Naive thymus-derived CD8-positive, alpha-beta T cell (primary cell): ENCODE measurements around the gene GLI1. TPM values are rescaled to one million over a fixed set of nuclear protein-coding genes. Genes with fewer than 3 reads are reported as not detected.
A peak's percentile ranks its signal among the peaks of the same experiment; 100 is the strongest.

Source experiments
- ATAC-seq, 2 donors: fragments of 150-1000 bp; cut with Tn5 transposase in 1 of 2; sonication (Bioruptor Pico), chemical (Tn5 transposase) in 1 of 2; 1 replicate in 1 of 2; 2 replicates in 1 of 2; pipeline ENCODE4 v1.10.0; 2021; ENCODE audit warnings: mild to moderate bottlenecking in 2 of 2, moderate library complexity in 2 of 2
- POLR2A ChIA-PET: fragments of 350-600 bp; sonication (Branson Sonifier 250); formaldehyde crosslinking; loops from one replicate; lab custom pipeline; 2021; ENCODE audit warnings: antibody characterized with exemption; lab: Charles Lee
- DNase-seq, 10 donors: peaks; one replicate each; pipeline versions ENCODE4 v3.0.0 to v3.0.0-alpha.2; 2020 to 2022
- H3K27ac Mint-ChIP-seq, 10 donors: one replicate each; pipeline ENCODE4 v1.8.0; 2020 to 2022; ENCODE audit warnings: mild to moderate bottlenecking in 10 of 10, mixed read lengths in 10 of 10, moderate library complexity in 4 of 10, inconsistent platforms in 1 of 10
- H3K27me3 Mint-ChIP-seq, 5 donors: one replicate each; pipeline ENCODE4 v1.8.0; 2021 to 2022; ENCODE audit warnings: mixed read lengths in 5 of 5
- H3K36me3 Mint-ChIP-seq, 3 donors: one replicate each; pipeline ENCODE4 v1.8.0; 2020 to 2022; ENCODE audit warnings: mixed read lengths in 3 of 3, mild to moderate bottlenecking in 2 of 3, inconsistent platforms in 1 of 3
- H3K4me1 Mint-ChIP-seq, 4 donors: one replicate each; pipeline ENCODE4 v1.8.0; 2021 to 2022; ENCODE audit warnings: mixed read lengths in 4 of 4
- H3K4me3 Mint-ChIP-seq, 10 donors: one replicate each; pipeline ENCODE4 v1.8.0; 2020 to 2022; ENCODE audit warnings: mild to moderate bottlenecking in 10 of 10, mixed read lengths in 10 of 10, moderate library complexity in 6 of 10, inconsistent platforms in 1 of 10
- H3K9me3 Mint-ChIP-seq, 9 donors: one replicate each; pipeline ENCODE4 v1.8.0; 2020 to 2022; ENCODE audit warnings: mixed read lengths in 9 of 9, mild to moderate bottlenecking in 3 of 9, inconsistent platforms in 1 of 9, moderate library complexity in 1 of 9
- polyA plus RNA-seq, 3 donors: library from polyadenylated mRNA; unstranded; fragments of 300-500 nt; fragmentation: Illumina TruSeq; gene quantifications; one replicate each; pipeline ENCODE4 v1.2.3, GENCODE V29; 2021
- total RNA-seq, 8 experiments: library from RNA in 2 of 8; stranded (reverse) in 2 of 8; gene quantifications; one replicate each; pipeline ENCODE4 v1.2.3 and lab custom pipeline; 2021 to 2026

GLI1 gene
- total and polyA plus RNA-seq, 5 experiments from 2014 or later = 1.9 to 2.7 TPM; not detected in 3

GRCh38 chr12:57464569-57464968 lies 5.0 kb downstream of the GLI1 start:
- H3K36me3 Mint-ChIP-seq = peaks cover 0 to 22% (median 5%) of the 10 kb centered on the region in 3 donors
- POLR2A ChIA-PET = interaction anchor here (2.1 to 7.5 kb wide), 2 partner anchors 15 to 55 kb away, joined by 5 to 133 read pairs; partner anchors contain the start of genes ARHGAP9 and DDIT3
- H3K27ac Mint-ChIP-seq = peak overlapping the region in 5 of 10 donors; percentile 43 to 68 (median 63)
- H3K27me3 Mint-ChIP-seq = peaks cover 0 to 3% (median 0%) of the 10 kb centered on the region in 5 donors
- no peak for ATAC-seq
- no peak overlapping the region for H3K4me3 Mint-ChIP-seq
- DNase-seq = no peak
- peaks cover 30 to 56% (median 39%) of the 10 kb centered on the region in 4 donors for H3K4me1 Mint-ChIP-seq
- H3K9me3 Mint-ChIP-seq = no peaks in the 10 kb centered on the region

DNA sequence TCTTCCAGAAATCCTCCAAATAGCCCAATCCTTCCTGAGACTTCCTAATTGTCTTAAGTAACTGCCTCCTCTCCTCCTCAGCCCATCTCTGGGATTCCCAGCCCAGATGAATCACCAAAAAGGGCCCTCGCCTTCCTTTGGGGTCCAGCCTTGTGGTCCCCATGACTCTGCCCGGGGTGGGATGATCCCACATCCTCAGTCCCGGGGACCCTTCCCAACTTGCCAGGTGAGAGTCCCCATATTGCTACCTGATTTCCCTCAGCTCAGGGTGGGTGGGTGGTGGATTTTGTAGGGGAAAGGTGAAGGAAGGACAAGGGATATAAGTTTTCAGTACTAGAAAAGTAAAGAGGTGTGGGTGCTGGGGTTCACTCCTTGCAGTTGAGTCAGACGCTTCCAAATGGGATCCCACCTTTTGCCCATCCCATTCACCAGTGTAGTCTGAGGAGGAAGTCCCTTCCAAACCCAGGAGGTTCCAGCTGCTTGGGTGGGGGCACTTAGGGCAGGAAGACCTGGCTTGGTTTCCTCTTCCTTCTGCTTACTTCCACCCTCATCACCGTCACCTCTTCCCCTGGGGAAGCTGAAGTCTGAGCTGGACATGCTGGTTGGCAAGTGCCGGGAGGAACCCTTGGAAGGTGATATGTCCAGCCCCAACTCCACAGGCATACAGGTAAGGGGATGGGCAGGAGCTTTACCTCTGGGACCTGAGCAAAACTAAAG lies 5.6 kb downstream of the GLI1 start:
- POLR2A ChIA-PET = interaction anchor here (0.6 to 2.1 kb wide), 4 partner anchors 11 to 54 kb away, joined by 3 to 20 read pairs (median 4); partner anchors contain the start of gene DDIT3
- Mint-ChIP-seq H3K4me1 (peaks cover 28 to 50% (median 41%) of the 10 kb centered on the region in 4 donors), H3K27me3 (peaks cover 0 to 3% (median 0%) of the 10 kb centered on the region in 5 donors), H3K27ac (peak overlapping the region in 9 of 10 donors; percentile 24 to 91 (median 68)), H3K9me3 (no peaks in the 10 kb centered on the region), H3K4me3 (no peak overlapping the region), H3K36me3 (peaks cover 0 to 25% (median 5%) of the 10 kb centered on the region in 3 donors)
- no peak for ATAC-seq
- DNase-seq = no peak

DNA sequence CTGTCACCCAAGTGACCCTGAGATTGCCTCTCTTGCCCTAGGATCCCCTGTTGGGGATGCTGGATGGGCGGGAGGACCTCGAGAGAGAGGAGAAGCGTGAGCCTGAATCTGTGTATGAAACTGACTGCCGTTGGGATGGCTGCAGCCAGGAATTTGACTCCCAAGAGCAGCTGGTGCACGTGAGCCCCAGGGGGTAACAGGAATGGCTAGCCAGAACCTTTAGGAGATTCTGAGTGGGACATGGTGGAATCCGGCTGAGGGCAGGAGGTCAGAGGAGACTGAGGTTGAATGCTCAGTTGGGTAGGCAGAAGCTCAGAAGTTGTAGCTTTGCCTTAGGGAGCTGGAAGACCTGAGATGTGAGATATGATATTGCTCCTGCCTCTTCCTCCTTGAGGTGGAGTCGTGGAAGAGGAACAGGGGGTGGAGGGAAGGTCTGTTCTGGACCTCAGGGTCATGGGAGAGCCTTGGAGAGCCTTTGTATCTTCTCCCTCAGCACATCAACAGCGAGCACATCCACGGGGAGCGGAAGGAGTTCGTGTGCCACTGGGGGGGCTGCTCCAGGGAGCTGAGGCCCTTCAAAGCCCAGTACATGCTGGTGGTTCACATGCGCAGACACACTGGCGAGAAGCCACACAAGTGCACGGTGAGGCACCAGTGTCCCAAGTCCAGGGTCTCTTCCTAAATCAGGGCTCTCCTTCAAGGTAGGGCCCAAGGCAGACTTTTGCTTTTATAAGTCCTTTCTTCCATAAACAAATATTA lies 6.3 kb downstream of the GLI1 start:
- peaks cover 0 to 30% (median 5%) of the 10 kb centered on the region in 3 donors for H3K36me3 Mint-ChIP-seq
- peaks cover 0 to 2% (median 0%) of the 10 kb centered on the region in 5 donors for H3K27me3 Mint-ChIP-seq
- ATAC-seq (no peak), DNase-seq (no peak)
- H3K27ac Mint-ChIP-seq = peak overlapping the region; percentile 9 to 91 (median 78)
- POLR2A ChIA-PET = interaction anchor here (0.9 to 1.5 kb wide), 2 partner anchors 10 to 13 kb away, joined by 3 to 20 read pairs; no protein-coding TSS in a partner anchor
- H3K9me3 Mint-ChIP-seq = no peaks in the 10 kb centered on the region
- no peak overlapping the region for H3K4me3 Mint-ChIP-seq
- peaks cover 24 to 43% (median 37%) of the 10 kb centered on the region in 4 donors for H3K4me1 Mint-ChIP-seq

GRCh38 chr12:57467212-57467874 lies 7.8 kb downstream of the GLI1 start:
- ATAC-seq = no peak
- DNase-seq = no peak
- POLR2A ChIA-PET = interaction anchor here (0.5 kb wide), 1 partner anchor 249 kb away, joined by 5 read pairs; no protein-coding TSS in a partner anchor
- peaks cover 0 to 2% (median 0%) of the 10 kb centered on the region in 5 donors for H3K27me3 Mint-ChIP-seq
- H3K36me3 Mint-ChIP-seq = peaks cover 0 to 44% (median 5%) of the 10 kb centered on the region in 3 donors
- peak overlapping the region in 9 of 10 donors; percentile 41 to 85 (median 62) for H3K27ac Mint-ChIP-seq
- H3K4me3 Mint-ChIP-seq = no peak overlapping the region
- no peaks in the 10 kb centered on the region for H3K9me3 Mint-ChIP-seq
- peaks cover 22 to 47% (median 38%) of the 10 kb centered on the region in 4 donors for H3K4me1 Mint-ChIP-seq

GRCh38 chr12:57467915-57468314 lies 8.3 kb downstream of the GLI1 start:
- peak in 1 of 2 donors; percentile 5 for ATAC-seq
- H3K9me3 Mint-ChIP-seq = no peaks in the 10 kb centered on the region
- no peak for DNase-seq
- peaks cover 18 to 47% (median 38%) of the 10 kb centered on the region in 4 donors for H3K4me1 Mint-ChIP-seq
- H3K27me3 Mint-ChIP-seq = no peaks in the 10 kb centered on the region
- peaks cover 0 to 50% (median 7%) of the 10 kb centered on the region in 3 donors for H3K36me3 Mint-ChIP-seq
- H3K27ac Mint-ChIP-seq = peak overlapping the region in 9 of 10 donors; percentile 63 to 90 (median 76)
- no peak overlapping the region for H3K4me3 Mint-ChIP-seq
- POLR2A ChIA-PET = interaction anchor here (0.5 kb wide), 1 partner anchor 248 kb away, joined by 5 read pairs; no protein-coding TSS in a partner anchor

DNA sequence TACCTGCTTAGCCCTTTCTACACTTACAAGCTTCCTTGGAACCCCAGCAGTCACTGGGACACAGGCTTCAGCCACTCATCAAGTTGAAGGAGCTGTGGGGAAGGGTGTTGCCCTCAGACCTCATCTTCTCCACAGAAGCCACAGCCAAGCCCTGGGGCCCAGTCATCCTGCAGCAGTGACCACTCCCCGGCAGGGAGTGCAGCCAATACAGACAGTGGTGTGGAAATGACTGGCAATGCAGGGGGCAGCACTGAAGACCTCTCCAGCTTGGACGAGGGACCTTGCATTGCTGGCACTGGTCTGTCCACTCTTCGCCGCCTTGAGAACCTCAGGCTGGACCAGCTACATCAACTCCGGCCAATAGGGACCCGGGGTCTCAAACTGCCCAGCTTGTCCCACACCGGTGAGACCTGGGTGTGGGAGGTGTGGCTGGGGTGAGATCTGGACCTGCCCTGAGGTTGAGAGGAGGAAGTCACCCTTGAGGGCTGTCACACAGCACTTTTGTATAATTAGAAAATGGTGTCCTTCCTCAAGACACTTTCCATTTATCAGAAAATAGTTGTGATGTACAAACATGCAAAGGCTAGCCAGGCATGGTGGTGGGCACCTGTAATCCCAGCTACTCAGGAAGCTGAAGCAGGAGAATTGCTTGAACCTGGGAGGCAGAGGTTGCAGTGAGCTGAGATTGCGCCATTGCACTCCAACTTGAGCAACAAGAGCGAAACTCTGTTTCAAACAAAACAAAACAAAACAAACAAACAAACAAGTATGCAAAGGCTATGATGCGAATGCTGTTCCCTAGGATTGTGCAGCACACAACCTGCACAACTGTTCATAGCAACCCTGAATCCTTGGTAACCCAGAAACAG lies 9.9 kb downstream of the GLI1 start:
- Mint-ChIP-seq H3K9me3 (no peaks in the 10 kb centered on the region), H3K4me3 (no peak overlapping the region), H3K27me3 (no peaks in the 10 kb centered on the region), H3K27ac (peak overlapping the region in 8 of 10 donors; percentile 25 to 85 (median 58)), H3K4me1 (peaks cover 30 to 61% (median 47%) of the 10 kb centered on the region in 4 donors), H3K36me3 (peaks cover 5 to 66% (median 11%) of the 10 kb centered on the region in 3 donors)
- no peak for ATAC-seq
- POLR2A ChIA-PET = interaction anchor here (0.9 to 1.5 kb wide), 4 partner anchors 8 to 11 kb away, joined by 3 to 5 read pairs (median 4); partner anchors contain the start of gene GLI1
- no peak for DNase-seq

GRCh38 chr12:57470286-57470969 lies 10.8 kb downstream of the GLI1 start:
- POLR2A ChIA-PET = interaction anchor here (0.6 to 1.5 kb wide), 4 partner anchors 9 to 268 kb away, joined by 4 to 5 read pairs (median 4); partner anchors contain the start of genes AGAP2 and GLI1
- no peaks in the 10 kb centered on the region for H3K9me3 Mint-ChIP-seq
- peaks cover 34 to 63% (median 54%) of the 10 kb centered on the region in 4 donors for H3K4me1 Mint-ChIP-seq
- DNase-seq (no peak), ATAC-seq (no peak)
- H3K36me3 Mint-ChIP-seq = peaks cover 5 to 74% (median 12%) of the 10 kb centered on the region in 3 donors
- no peaks in the 10 kb centered on the region for H3K27me3 Mint-ChIP-seq
- peak overlapping the region in 3 of 10 donors; percentile 25 to 68 (median 63) for H3K27ac Mint-ChIP-seq
- H3K4me3 Mint-ChIP-seq = no peak overlapping the region

GRCh38 chr12:57470970-57471656 lies 11.5 kb downstream of the GLI1 start:
- no peak for ATAC-seq

GRCh38 chr12:57471661-57472060 lies 12.1 kb downstream of the GLI1 start:
- Mint-ChIP-seq H3K9me3 (no peaks in the 10 kb centered on the region), H3K36me3 (peaks cover 5 to 82% (median 15%) of the 10 kb centered on the region in 3 donors), H3K27me3 (no peaks in the 10 kb centered on the region), H3K27ac (peak overlapping the region; percentile 63 to 88 (median 74)), H3K4me3 (peak overlapping the region in 1 of 10 donors; percentile 7), H3K4me1 (peaks cover 34 to 71% (median 62%) of the 10 kb centered on the region in 4 donors)
- POLR2A ChIA-PET = interaction anchor here (0.5 to 4.7 kb wide), 5 partner anchors 10 to 1642 kb away, joined by 3 to 25 read pairs (median 3); partner anchors contain the start of gene DNAJC14
- DNase-seq (no peak), ATAC-seq (no peak)

More at GRCh38 chr12:57470970-57471656, 11.5 kb downstream of the GLI1 start:
- Mint-ChIP-seq H3K27me3 (no peaks in the 10 kb centered on the region), H3K4me3 (no peak overlapping the region), H3K9me3 (no peaks in the 10 kb centered on the region), H3K27ac (peak overlapping the region in 8 of 10 donors; percentile 63 to 87 (median 70)), H3K4me1 (peaks cover 29 to 68% (median 57%) of the 10 kb centered on the region in 4 donors), H3K36me3 (peaks cover 5 to 78% (median 12%) of the 10 kb centered on the region in 3 donors)
- POLR2A ChIA-PET = interaction anchor here (0.5 to 4.7 kb wide), 5 partner anchors 9 to 370 kb away, joined by 3 to 25 read pairs (median 4); partner anchors contain the start of gene AGAP2
- no peak for DNase-seq

- no peak for DNase-seq
- peaks cover 5 to 78% (median 15%) of the 10 kb centered on the region in 3 donors for H3K36me3 Mint-ChIP-seq
- peak overlapping the region in 7 of 10 donors; percentile 7 to 75 (median 43) for H3K4me3 Mint-ChIP-seq
- H3K27me3 Mint-ChIP-seq = no peaks in the 10 kb centered on the region
- peaks cover 34 to 73% (median 67%) of the 10 kb centered on the region in 4 donors for H3K4me1 Mint-ChIP-seq
- no peak for ATAC-seq
- peak overlapping the region; percentile 66 to 88 (median 76) for H3K27ac Mint-ChIP-seq
- H3K9me3 Mint-ChIP-seq = no peaks in the 10 kb centered on the region
- POLR2A ChIA-PET = interaction anchor here (0.6 to 4.7 kb wide), 4 partner anchors 11 to 1643 kb away, joined by 3 to 25 read pairs (median 4); partner anchors contain the start of genes DDIT3 and DNAJC14
Observed at GRCh38 chr12:57472391-57472790, 12.8 kb downstream of the GLI1 start.
